SK-N-MC (cell line): ENCODE results near the gene POGZ.

Experiments used
- EZH2 ChIP-seq: fragments of 200-600 bp; sonication (generic); IDR thresholded peaks from one replicate; pipeline ENCODE4 v1.6.1; 2017; ENCODE audit warnings: antibody characterized with exemption
- POLR2AphosphoS5 ChIP-seq: IDR thresholded peaks from 2 replicates; pipeline ENCODE4 v1.6.1; 2012; ENCODE audit warnings: mild to moderate bottlenecking, low read depth, low read length, borderline replicate concordance

GRCh38 chr1:151416231-151416630 lies 43.1 kb downstream of the POGZ start:
- no peak for TF ChIP-seq POLR2AphosphoS5
- TF ChIP-seq EZH2, result no peak
